ENCODE results near the gene RPL10A.

- TF ChIP-seq CTCF (IDR thresholded peaks at IDR 0.05) (no peak), POLR2A (IDR thresholded peaks at IDR 0.05) (no peak)
Observed at GRCh38 chr6:35494161-35494563, 26.0 kb downstream of the RPL10A start.
